GM12864 (cell line): ENCODE data around the gene RETREG1.

Experiments used
- DNase-seq: peaks from one replicate; pipeline ENCODE4 v3.0.0-alpha.2; 2011; ENCODE audit warnings: low read depth
- H3K4me3 ChIP-seq: 2 replicates; pipeline ENCODE4 v1.5.1; 2011; ENCODE audit warnings: mild to moderate bottlenecking, low read depth, low read length, control low read depth
- CTCF ChIP-seq: IDR thresholded peaks from 2 replicates; pipeline ENCODE4 v1.5.1; 2011; ENCODE audit warnings: low read depth, mild to moderate bottlenecking, moderate library complexity, low read length, control low read depth, inconsistent platforms; ENCODE audit errors: missing control alignments

The RETREG1 gene

DNA sequence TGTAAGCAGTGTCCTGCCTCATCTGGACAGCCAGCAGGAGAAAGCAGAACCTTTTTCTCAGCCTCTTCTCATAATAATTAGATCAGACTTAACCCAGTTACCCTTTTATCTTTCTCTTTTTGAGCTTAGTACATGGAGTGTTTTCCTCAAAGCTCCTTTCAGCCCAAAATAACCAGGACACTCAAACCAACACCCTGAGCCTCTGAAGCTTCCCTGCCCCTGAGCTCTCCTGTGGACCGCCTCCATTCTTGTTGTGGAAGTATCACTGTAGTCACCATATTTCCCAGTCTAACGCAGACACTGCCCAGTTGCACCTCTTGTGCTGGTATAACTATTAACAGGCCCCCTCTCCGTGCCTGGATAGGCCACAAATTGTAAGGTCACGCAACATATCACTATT is 97.4 kb downstream of the RETREG1 start:
- TF ChIP-seq CTCF, result no peak
- DNase-seq, result no peak
- H3K4me3 ChIP-seq, result no peak overlapping the region

DNA sequence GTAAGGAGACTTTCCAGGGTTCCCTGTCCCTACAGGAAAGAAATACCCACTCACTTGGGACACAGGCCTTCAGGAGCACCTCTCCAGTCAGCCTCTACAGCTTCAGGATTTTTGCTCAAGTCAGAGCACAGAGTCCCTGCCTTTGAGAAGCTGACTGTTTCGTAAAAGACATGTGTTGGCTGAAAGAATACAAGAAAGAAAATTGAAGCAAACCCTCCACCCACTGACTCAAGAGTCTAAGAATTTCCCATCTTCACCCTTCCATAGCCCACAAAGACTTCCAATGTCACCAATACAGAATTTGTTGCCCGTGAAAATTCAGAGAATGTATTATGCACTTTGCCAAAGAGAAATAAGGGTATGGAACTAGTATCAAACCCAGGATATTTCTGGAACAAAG is 98.2 kb downstream of the RETREG1 start:
- TF ChIP-seq CTCF, result no peak

DNA sequence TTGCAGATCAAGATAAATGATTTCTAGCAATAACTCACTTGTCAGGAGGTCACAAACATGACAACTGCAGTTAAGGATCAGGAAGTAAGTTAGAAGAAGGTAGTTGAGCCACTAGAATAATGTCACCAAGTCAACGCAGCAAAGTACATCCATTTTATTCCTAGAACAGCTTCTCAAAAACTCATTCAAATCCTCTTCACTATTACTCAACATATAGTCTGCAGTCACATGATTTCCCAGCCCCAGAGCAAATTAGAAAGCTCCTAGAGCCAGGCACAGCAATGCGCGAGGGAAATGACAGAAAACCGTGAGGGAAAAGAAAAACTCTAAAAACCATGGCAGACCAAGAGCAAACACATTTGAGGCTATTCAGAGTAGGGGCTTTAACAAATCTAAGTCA is 101.3 kb downstream of the RETREG1 start:
- no peak for DNase-seq
- H3K4me3 ChIP-seq, result no peak overlapping the region
- TF ChIP-seq CTCF, result no peak

More for the DNA sequence above, 98.2 kb downstream of the RETREG1 start:
- DNase-seq, result no peak
- H3K4me3 ChIP-seq, result no peak overlapping the region

GRCh38 chr5:16510098-16510497 is 106.7 kb downstream of the RETREG1 start:
- no peak for DNase-seq
- no peak for TF ChIP-seq CTCF
- H3K4me3 ChIP-seq, result no peak overlapping the region

DNA sequence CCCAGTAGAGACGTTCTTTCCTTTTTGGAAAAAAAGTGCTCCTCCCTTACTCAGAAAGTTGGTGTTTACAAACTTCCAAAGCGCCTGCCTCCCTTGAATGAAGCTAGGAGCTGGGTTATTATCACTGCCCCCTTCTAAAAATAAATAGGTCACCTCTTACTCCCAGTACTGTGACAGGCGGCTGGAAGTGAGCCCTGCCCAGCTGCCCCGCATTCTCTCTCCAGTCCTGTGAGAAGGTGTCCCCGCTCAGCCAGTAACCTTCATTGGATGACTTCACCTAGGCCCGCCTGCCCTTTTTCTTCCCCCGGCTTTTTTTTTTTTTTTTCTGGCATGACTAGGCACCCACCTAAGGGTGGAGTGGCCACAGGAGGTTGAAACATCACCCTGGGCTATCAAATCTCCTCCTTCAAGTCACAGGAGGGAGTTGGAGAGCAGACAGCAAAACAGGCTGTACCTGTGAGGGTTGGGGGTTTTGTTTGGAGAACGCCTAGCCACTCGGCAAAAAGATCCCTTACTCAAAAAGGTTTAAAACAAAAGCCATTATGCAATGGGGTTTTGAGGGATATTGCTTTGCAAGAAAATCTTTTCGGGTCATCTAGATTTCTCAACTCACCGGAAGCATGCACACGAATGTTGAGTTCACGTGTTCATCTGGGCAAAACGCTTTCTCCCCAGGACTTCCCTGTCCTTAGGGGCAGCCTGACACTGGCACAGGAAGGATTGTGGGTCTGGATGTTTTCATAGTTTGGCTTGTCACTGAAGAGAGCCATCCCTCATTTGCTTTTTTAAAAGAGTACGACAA is 107.9 kb downstream of the RETREG1 start:
- no peak for DNase-seq
- no peak overlapping the region for H3K4me3 ChIP-seq
- TF ChIP-seq CTCF, result no peak

- H3K4me3 ChIP-seq, result no peak overlapping the region
- no peak for TF ChIP-seq CTCF
- DNase-seq, result no peak
Observed at GRCh38 chr5:16507716-16508115, 109.1 kb downstream of the RETREG1 start.

DNA sequence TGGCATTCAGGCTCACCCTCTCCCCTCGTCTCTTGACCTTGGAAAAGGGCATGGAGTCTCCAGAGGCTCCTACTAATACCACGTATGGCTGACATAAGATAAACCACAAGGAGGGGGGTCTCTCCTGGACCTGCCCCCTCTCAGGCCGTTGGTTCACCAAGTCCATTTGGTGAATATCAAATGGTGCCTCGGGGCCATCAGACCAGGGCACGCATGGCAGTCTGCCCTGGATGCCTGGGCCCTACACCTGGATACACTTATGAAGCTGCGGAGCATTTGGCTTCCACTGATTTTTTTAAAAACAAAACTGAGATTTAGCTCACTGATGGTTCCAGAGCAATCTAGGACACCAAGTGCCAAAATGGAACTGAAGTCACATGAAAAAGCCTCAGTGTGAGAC is 110.9 kb downstream of the RETREG1 start:
- H3K4me3 ChIP-seq, result no peak overlapping the region
- DNase-seq, result no peak
- TF ChIP-seq CTCF, result no peak
